Metanephros (tissue), 1 donor: ENCODE data around the gene MRPS12. TPM values are rescaled to one million over a fixed set of nuclear protein-coding genes. Genes with fewer than 3 reads are reported as not detected.

Experiments used
- total RNA-seq: library from RNA; depleted of rRNA; stranded (reverse); fragments of >200 nt; gene quantifications from one replicate; pipeline ENCODE4 v1.2.3, GENCODE V29; 2014

The MRPS12 gene
- 33.2 TPM for total RNA-seq

GRCh38 chr19:38930776-38931520, at the start of gene MRPS12:
TSS of gene MRPS12 (plus strand) at chr19:38930944. CDS start at chr19:38931295, 351 bp downstream.

DNA sequence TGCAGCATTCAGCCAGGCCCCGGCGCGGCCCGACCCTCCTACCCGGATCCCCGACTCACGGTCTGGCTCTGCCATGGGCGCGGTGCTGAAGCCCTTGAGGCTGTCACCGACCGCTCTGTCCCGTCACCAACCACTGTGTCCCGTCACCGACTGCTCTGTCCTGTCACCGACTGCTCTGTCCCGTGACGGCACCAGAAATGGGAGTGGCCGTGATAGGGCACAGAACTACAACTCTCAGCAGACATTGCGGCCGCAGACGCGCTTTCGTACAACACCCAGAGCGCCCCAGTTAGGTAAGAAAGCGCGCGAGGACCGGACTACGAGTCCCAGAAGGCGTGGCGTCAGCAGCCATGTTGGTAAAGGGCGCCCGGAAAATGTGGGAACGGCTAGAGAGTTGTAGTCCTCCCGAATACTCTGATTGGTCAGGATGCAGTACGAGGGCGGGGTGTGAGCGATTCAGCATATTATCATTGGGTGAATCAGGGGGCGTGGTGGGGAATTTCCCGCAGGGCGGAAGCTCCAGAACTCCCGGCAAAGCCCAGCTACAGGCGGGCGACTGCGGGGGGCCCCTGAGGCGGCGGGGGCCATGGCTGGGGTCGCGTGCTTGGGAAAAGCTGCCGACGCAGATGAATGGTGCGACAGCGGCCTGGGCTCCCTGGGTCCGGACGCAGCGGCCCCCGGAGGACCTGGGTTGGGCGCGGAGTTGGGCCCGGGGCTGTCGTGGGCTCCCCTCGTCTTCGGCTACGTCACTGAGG, 31.1 kb upstream of the MRPS12 start, which contains the start of the genes NFKBIB and SIRT2:
Gene NFKBIB (plus strand): TSS at position 523 of the 755 bp plus-strand sequence. CDS start 64 bp downstream, at position 587.
Gene SIRT2 (minus strand): TSS at position 172 of the 755 bp plus-strand sequence. CDS start 97 bp downstream, at position 75.

DNA sequence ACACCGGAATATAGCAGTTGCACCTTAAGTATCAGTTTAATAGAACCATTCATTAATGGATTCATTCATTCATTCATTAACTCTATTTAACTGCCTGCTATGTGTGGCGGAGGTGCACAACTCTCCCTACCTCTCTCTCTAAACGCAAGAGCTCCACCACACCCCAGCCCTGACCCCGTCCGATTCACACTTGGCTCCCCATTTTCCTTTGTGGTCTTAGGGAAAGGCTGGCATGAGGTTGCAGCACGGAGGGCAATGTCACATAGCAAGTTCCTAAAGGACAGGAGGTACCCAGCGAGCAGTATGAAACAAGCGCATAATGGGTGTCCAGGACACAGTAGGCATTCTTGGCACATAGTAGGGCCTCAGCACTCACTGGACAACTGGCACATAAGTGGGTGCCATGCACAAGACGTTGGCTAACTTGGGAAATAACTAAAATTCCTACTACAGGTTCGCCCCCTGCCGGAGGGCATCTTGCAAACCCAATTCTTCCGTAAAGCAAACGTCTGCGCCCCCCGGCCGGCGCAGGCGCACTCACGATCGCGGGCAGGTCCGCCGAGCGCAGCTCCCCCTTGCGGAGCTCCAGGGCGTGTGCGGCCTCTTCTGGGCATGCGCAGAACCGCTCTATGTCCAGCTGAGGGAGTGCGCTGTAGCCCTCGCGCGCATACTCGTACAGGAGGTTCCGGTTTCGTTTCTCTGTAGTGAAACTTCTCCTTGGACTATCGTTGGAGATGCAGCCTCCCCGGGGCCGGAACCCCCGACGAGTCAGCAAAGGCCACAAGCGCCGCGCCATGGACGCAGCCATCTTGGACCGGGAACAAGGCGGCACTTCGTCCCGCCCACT, 592 bp upstream of the MRPS12 start, which contains the start of gene SARS2:
Gene SARS2 (minus strand): TSS at position 835 of the 847 bp plus-strand sequence. CDS start 27 bp downstream, at position 808.

GRCh38 chr19:38975214-38975860, 44.6 kb downstream of the MRPS12 start, which contains the start of gene FBXO17:
TSS of gene FBXO17 (minus strand) at chr19:38975742. CDS start at chr19:38950319, 25,423 bp downstream.

Other genes with a start within 250 kb of the MRPS12 start
- 12.4 TPM for gene CAPN12, start 186.5 kb upstream of the MRPS12 start, total RNA-seq
- gene LGALS7, start 157.4 kb upstream of the MRPS12 start, total RNA-seq, result not detected
- gene LGALS7B, start 141.7 kb upstream of the MRPS12 start, total RNA-seq, result 1.2 TPM
- gene LGALS4, start 118.0 kb upstream of the MRPS12 start, total RNA-seq, result 0.53 TPM
- 96.1 TPM for gene ECH1, start 99.2 kb upstream of the MRPS12 start, total RNA-seq
- 311 TPM for gene HNRNPL, start 81.0 kb upstream of the MRPS12 start, total RNA-seq
- 10.0 TPM for gene RINL, start 52.7 kb upstream of the MRPS12 start, total RNA-seq
- gene SIRT2, start 31.3 kb upstream of the MRPS12 start, total RNA-seq, result 58.4 TPM
- 11.9 TPM for gene NFKBIB, start 31.0 kb upstream of the MRPS12 start, total RNA-seq
- 0.29 TPM for gene CCER2, start 18.8 kb upstream of the MRPS12 start, total RNA-seq
- 33.7 TPM for gene SARS2, start 181 bp upstream of the MRPS12 start, total RNA-seq
- 67.2 TPM for gene FBXO17, start 44.8 kb downstream of the MRPS12 start, total RNA-seq
- 2.7 TPM for gene FBXO27, start 101.6 kb downstream of the MRPS12 start, total RNA-seq
- 0.23 TPM for gene ACP7, start 153.4 kb downstream of the MRPS12 start, total RNA-seq
- 38.0 TPM for gene PAK4, start 194.8 kb downstream of the MRPS12 start, total RNA-seq